Upper lobe of right lung (tissue), 1 donor: ENCODE measurements around the gene SMARCC1. TPM values are rescaled to one million over a fixed set of nuclear protein-coding genes. Genes with fewer than 3 reads are reported as not detected.
"Not testable (repeated sequence)": the region's sequence is repeated elsewhere in the genome, so short reads cannot be mapped to it uniquely, and the experiment has no call there.

Source experiments
- ATAC-seq: fragments of 200-7000 bp; cut with Tn5 transposase; one replicate; pipeline ENCODE4 v1.9.1; 2020; ENCODE audit warnings: mild to moderate bottlenecking, moderate library complexity
- DNase-seq: peaks from one replicate; pipeline ENCODE4 v3.0.0-alpha.2; 2020
- H3K27ac ChIP-seq: fragments of 200-600 bp; one replicate; pipeline ENCODE4 v1.8.0; 2022
- H3K27me3 ChIP-seq: fragments of 200-600 bp; one replicate; pipeline ENCODE4 v1.8.0; 2022; ENCODE audit warnings: mild to moderate bottlenecking
- H3K36me3 ChIP-seq: fragments of 200-600 bp; one replicate; pipeline ENCODE4 v1.8.0; 2022
- H3K4me1 ChIP-seq: fragments of 200-600 bp; one replicate; pipeline ENCODE4 v1.8.0; 2022
- H3K4me3 ChIP-seq: fragments of 200-600 bp; one replicate; pipeline ENCODE4 v1.8.0; 2022; ENCODE audit warnings: mild to moderate bottlenecking
- H3K9me3 ChIP-seq: fragments of 200-600 bp; one replicate; pipeline ENCODE4 v1.8.0; 2022
- CTCF ChIP-seq: fragments of 200-600 bp; IDR thresholded peaks from one replicate; pipeline ENCODE4 v1.8.0; 2022; ENCODE audit warnings: antibody characterized with exemption
- intact Hi-C: fragments of 100-400 bp; cut with DNase I; formaldehyde crosslinking; loops from one replicate; pipeline ENCODE4 v1.11.0; 2022
- total RNA-seq: library from RNA; stranded (reverse); fragmentation: NEBNext Ultra II Directional; extraction: Animal tissue kit (Norgen Biotek cat#: 25700); gene quantifications from one replicate; pipeline ENCODE4 v1.2.1, GENCODE V29; 2021
- donor health status: DM: no; HTN: yes; CAD: no; lungs with severe emphysema.

SMARCC1 gene
- total RNA-seq, 1 donor from 2014 or later, result 67.9 TPM

- TF ChIP-seq CTCF, result no peak
- Histone ChIP-seq H3K27me3 (no peaks in the 10 kb centered on the region), H3K36me3 (peaks cover 15% of the 10 kb centered on the region), H3K27ac (no peak overlapping the region), H3K4me1 (no peaks in the 10 kb centered on the region), H3K9me3 (no peaks in the 10 kb centered on the region), H3K4me3 (no peak overlapping the region)
- intact Hi-C loops, result no loop called here
- no peak for DNase-seq
- no peak for ATAC-seq
Observed at GRCh38 chr3:47762233-47762632, 19.5 kb downstream of the SMARCC1 start.

GRCh38 chr3:47761046-47761445, 20.6 kb downstream of the SMARCC1 start:
- no peak for DNase-seq
- Histone ChIP-seq H3K4me1 (no peaks in the 10 kb centered on the region), H3K4me3 (no peak overlapping the region), H3K36me3 (peaks cover 15% of the 10 kb centered on the region), H3K27me3 (no peaks in the 10 kb centered on the region), H3K9me3 (no peaks in the 10 kb centered on the region), H3K27ac (no peak overlapping the region)
- intact Hi-C loops, result no loop called here
- TF ChIP-seq CTCF, result no peak
- no peak for ATAC-seq

GRCh38 chr3:47760207-47760606, 21.5 kb downstream of the SMARCC1 start:
- H3K27ac ChIP-seq, H3K9me3 ChIP-seq, H3K4me3 ChIP-seq, DNase-seq, ATAC-seq, intact Hi-C loops, H3K4me1 ChIP-seq, H3K27me3 ChIP-seq: not testable (repeated sequence)
- H3K36me3 ChIP-seq, result peaks cover 15% of the 10 kb centered on the region

- DNase-seq (no peak), ATAC-seq (no peak)
- TF ChIP-seq CTCF, result no peak
- no peaks in the 10 kb centered on the region for H3K27me3 ChIP-seq
- no peak overlapping the region for H3K4me3 ChIP-seq
- H3K4me1 ChIP-seq, result no peaks in the 10 kb centered on the region
- H3K36me3 ChIP-seq, result peaks cover 4% of the 10 kb centered on the region
- H3K9me3 ChIP-seq, result no peaks in the 10 kb centered on the region
- intact Hi-C loops, result no loop called here
- no peak overlapping the region for H3K27ac ChIP-seq
Observed at GRCh38 chr3:47758261-47759025, 23.2 kb downstream of the SMARCC1 start.

- no peaks in the 10 kb centered on the region for H3K27me3 ChIP-seq
- DNase-seq, result no peak
- no peaks in the 10 kb centered on the region for H3K36me3 ChIP-seq
- H3K4me1 ChIP-seq, result no peaks in the 10 kb centered on the region
- H3K4me3 ChIP-seq, result no peak overlapping the region
- intact Hi-C loops, result no loop called here
- no peaks in the 10 kb centered on the region for H3K9me3 ChIP-seq
- no peak for TF ChIP-seq CTCF
- H3K27ac ChIP-seq, result no peak overlapping the region
- ATAC-seq, result no peak
Observed at GRCh38 chr3:47752716-47753115, 29.0 kb downstream of the SMARCC1 start.

GRCh38 chr3:47750811-47751354, 30.8 kb downstream of the SMARCC1 start:
- not testable (repeated sequence) for DNase-seq

More at GRCh38 chr3:47750811-47751354, 30.8 kb downstream of the SMARCC1 start:
- H3K4me1 ChIP-seq, intact Hi-C loops, ATAC-seq, H3K4me3 ChIP-seq, H3K27ac ChIP-seq, H3K27me3 ChIP-seq, H3K9me3 ChIP-seq, H3K36me3 ChIP-seq: not testable (repeated sequence)
